OCI-LY3 (cell line): Measurements from ENCODE around the gene DLG1.

Experiments used
- H2AFZ ChIP-seq: fragments of 200-600, 300-600 bp; shearing (Covaris generic); 2 replicates; pipeline ENCODE4 v1.6.0; 2014; ENCODE audit warnings: antibody characterized with exemption, low read depth, low read length
- H3K27ac ChIP-seq: fragments of 200-600, 300-600 bp; sonication (generic); 2 replicates; pipeline ENCODE4 v1.5.1; 2014; ENCODE audit warnings: mild to moderate bottlenecking, low read length, moderate library complexity, mixed read lengths
- H3K27me3 ChIP-seq: fragments of 200-600, 300-600 bp; sonication (generic); 2 replicates; pipeline ENCODE4 v1.6.1; 2014; ENCODE audit warnings: low read depth, low read length, mixed read lengths
- H3K36me3 ChIP-seq: fragments of 200-600, 300-600 bp; sonication (generic); replicated peaks from 2 replicates; pipeline ENCODE3; 2014; ENCODE audit warnings: low read depth, low read length, mixed read lengths
- H3K4me1 ChIP-seq: fragments of 300-600, 200-600 bp; sonication (generic); 2 replicates; pipeline ENCODE4 v1.6.1; 2014; ENCODE audit warnings: low read length, mixed read lengths
- H3K4me2 ChIP-seq: fragments of 200-600, 300-600 bp; sonication (generic); 2 replicates; pipeline ENCODE4 v1.6.1; 2014; ENCODE audit warnings: low read length, mixed read lengths
- H3K4me3 ChIP-seq: fragments of 300-600, 200-600 bp; sonication (generic); 2 replicates; pipeline ENCODE4 v1.5.1; 2014; ENCODE audit warnings: antibody characterized with exemption, mild to moderate bottlenecking, low read length, moderate library complexity
- H3K79me2 ChIP-seq: fragments of 300-600, 200-600 bp; shearing (Covaris generic); 2 replicates; pipeline ENCODE4 v1.6.1; 2014; ENCODE audit warnings: mild to moderate bottlenecking, low read length, mixed read lengths
- H3K9ac ChIP-seq: fragments of 300-600, 200-600 bp; shearing (Covaris generic); 2 replicates; pipeline ENCODE4 v1.6.0; 2014; ENCODE audit warnings: mild to moderate bottlenecking, low read length, moderate library complexity
- H3K9me3 ChIP-seq: fragments of 200-600, 300-600 bp; shearing (Covaris generic); 2 replicates; pipeline ENCODE4 v1.6.1; 2014; ENCODE audit warnings: low read length, mixed read lengths; ENCODE audit not compliant: insufficient read depth
- H4K20me1 ChIP-seq: fragments of 200-600, 300-600 bp; sonication (generic); 2 replicates; pipeline ENCODE4 v1.6.1; 2016; ENCODE audit warnings: low read length, mixed read lengths; ENCODE audit not compliant: insufficient read depth
- EZH2phosphoT487 ChIP-seq: fragments of 200-600 bp; shearing (Covaris generic); IDR thresholded peaks from 2 replicates; pipeline ENCODE4 v1.6.1; 2018; ENCODE audit warnings: antibody characterized with exemption, mixed run types, low read depth
- TF ChIP-seq, protein P1 (sequence below): fragments of 200-600, 300-600 bp; sonication (generic); IDR thresholded peaks from 2 replicates; pipeline ENCODE4 v1.5.1; 2014; ENCODE audit warnings: antibody characterized with exemption, low read length, low read depth

The DLG1 gene

GRCh38 chr3:197253238-197253947 is 45.0 kb downstream of the DLG1 start:
- peaks cover 24% of the 10 kb centered on the region for H3K36me3 ChIP-seq
- no peaks in the 10 kb centered on the region for H3K4me1 ChIP-seq
- TF ChIP-seq, protein P1, sequence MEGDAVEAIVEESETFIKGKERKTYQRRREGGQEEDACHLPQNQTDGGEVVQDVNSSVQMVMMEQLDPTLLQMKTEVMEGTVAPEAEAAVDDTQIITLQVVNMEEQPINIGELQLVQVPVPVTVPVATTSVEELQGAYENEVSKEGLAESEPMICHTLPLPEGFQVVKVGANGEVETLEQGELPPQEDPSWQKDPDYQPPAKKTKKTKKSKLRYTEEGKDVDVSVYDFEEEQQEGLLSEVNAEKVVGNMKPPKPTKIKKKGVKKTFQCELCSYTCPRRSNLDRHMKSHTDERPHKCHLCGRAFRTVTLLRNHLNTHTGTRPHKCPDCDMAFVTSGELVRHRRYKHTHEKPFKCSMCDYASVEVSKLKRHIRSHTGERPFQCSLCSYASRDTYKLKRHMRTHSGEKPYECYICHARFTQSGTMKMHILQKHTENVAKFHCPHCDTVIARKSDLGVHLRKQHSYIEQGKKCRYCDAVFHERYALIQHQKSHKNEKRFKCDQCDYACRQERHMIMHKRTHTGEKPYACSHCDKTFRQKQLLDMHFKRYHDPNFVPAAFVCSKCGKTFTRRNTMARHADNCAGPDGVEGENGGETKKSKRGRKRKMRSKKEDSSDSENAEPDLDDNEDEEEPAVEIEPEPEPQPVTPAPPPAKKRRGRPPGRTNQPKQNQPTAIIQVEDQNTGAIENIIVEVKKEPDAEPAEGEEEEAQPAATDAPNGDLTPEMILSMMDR, result no peak
- TF ChIP-seq EZH2phosphoT487, result no peak
- no peak overlapping the region for H3K4me2 ChIP-seq
- peaks cover 15% of the 10 kb centered on the region for H4K20me1 ChIP-seq
- no peak overlapping the region for H3K4me3 ChIP-seq
- peaks cover 15% of the 10 kb centered on the region for H3K9me3 ChIP-seq
- H3K27ac ChIP-seq, result no peak overlapping the region
- H3K79me2 ChIP-seq, result peaks cover 69% of the 10 kb centered on the region
- H3K9ac ChIP-seq, result no peak overlapping the region
- no peaks in the 10 kb centered on the region for H3K27me3 ChIP-seq
- no peak overlapping the region for H2AFZ ChIP-seq

DNA sequence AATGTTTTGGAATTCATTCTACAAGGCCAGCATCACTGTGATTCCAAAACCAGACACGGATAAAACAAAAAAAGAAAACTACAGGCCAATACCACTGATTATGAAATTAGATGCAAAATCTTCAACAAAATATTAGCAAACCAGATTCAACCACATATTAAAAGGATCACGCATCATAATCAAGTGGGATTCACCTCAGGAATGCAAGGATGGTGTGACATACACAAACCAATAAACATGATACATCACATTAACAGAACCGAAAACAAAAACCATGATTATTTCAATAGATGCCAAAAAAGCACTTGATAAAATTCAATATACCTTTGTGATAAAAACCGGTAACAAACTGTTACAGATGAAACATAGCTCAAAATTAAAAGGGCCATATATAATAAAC is 48.9 kb downstream of the DLG1 start:
- Histone ChIP-seq H3K36me3 (peaks cover 55% of the 10 kb centered on the region), H3K4me3 (no peak overlapping the region), H3K9me3 (peaks cover 21% of the 10 kb centered on the region), H3K4me2 (no peak overlapping the region), H3K27ac (no peak overlapping the region), H3K4me1 (no peaks in the 10 kb centered on the region), H3K27me3 (no peaks in the 10 kb centered on the region), H4K20me1 (no peaks in the 10 kb centered on the region; the same call in 1 of the 2 replicates), H3K79me2 (peaks cover 64% of the 10 kb centered on the region), H3K9ac (no peak overlapping the region), H2AFZ (no peak overlapping the region)
- TF ChIP-seq, protein P1, result no peak
- no peak for TF ChIP-seq EZH2phosphoT487

GRCh38 chr3:197248341-197248740 is 50.1 kb downstream of the DLG1 start:
- Histone ChIP-seq H3K36me3 (peaks cover 67% of the 10 kb centered on the region), H3K9me3 (peaks cover 26% of the 10 kb centered on the region)

DNA sequence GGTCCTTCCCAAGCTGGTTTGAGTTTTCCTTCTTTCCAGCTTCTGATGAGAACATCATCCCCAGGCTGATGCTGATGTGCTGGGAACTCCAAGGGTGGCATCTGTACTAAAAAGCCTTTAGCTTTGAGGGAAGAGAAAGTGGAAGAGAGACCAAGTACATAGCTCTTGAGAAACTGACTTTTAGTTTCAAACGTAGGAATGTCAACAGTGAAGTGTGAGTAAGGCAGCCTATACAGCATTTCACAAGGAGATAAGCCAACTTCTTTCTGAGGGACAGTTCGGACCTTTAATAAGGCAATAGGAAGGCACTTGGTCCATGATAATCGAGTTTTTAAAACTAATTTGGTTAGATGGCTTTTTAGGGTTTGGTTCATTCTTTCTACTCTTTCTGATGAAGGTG is 53.7 kb downstream of the DLG1 start:
- Histone ChIP-seq H2AFZ (no peak overlapping the region), H3K9me3 (peaks cover 34% of the 10 kb centered on the region), H4K20me1 (no peaks in the 10 kb centered on the region), H3K4me1 (no peaks in the 10 kb centered on the region), H3K27ac (no peak overlapping the region), H3K27me3 (no peaks in the 10 kb centered on the region), H3K36me3 (peaks cover 74% of the 10 kb centered on the region), H3K4me2 (no peak overlapping the region), H3K4me3 (no peak overlapping the region), H3K79me2 (peaks cover 59% of the 10 kb centered on the region), H3K9ac (no peak overlapping the region)
- TF ChIP-seq, protein P1, result no peak
- no peak for TF ChIP-seq EZH2phosphoT487

More at GRCh38 chr3:197248341-197248740, 50.1 kb downstream of the DLG1 start:
- no peaks in the 10 kb centered on the region for H3K27me3 ChIP-seq
- no peaks in the 10 kb centered on the region for H3K4me1 ChIP-seq
- no peaks in the 10 kb centered on the region for H4K20me1 ChIP-seq
- no peak for TF ChIP-seq EZH2phosphoT487
- TF ChIP-seq, protein P1, result no peak
- H2AFZ ChIP-seq, result no peak overlapping the region
- H3K4me2 ChIP-seq, result no peak overlapping the region
- no peak overlapping the region for H3K27ac ChIP-seq
- no peak overlapping the region for H3K4me3 ChIP-seq
- H3K9ac ChIP-seq, result no peak overlapping the region
- H3K79me2 ChIP-seq, result peaks cover 60% of the 10 kb centered on the region
